Measurements from ENCODE around the gene ANKMY1. TPM values are rescaled to one million over a fixed set of nuclear protein-coding genes. Genes with fewer than 3 reads are reported as not detected.

ANKMY1 gene
- total and polyA plus RNA-seq, 11 donors, result 2.4 to 11.7 (median 5.5) TPM

- ATAC-seq (no peak), DNase-seq (peak in 4 of 5 donors; percentile 4 to 46 (median 16))
- TF ChIP-seq POLR2A (IDR thresholded peaks at IDR 0.05) (no peak), CTCF (IDR thresholded peaks at IDR 0.05) (no peak)
- 87 to 95% (median 89%) methylated on average over 15 to 17 of the region's 17 CpGs for WGBS, 4 donors
- H3K4me1 ChIP-seq, result peaks cover 0 to 41% (median 6%) of the 10 kb centered on the region in 12 donors
- no peak overlapping the region for H3K4me3 ChIP-seq
- intact Hi-C loops (cut with DNase I), result no loop called here
- H3K27ac ChIP-seq, result no peak overlapping the region
- peaks cover 0 to 6% (median 0%) of the 10 kb centered on the region in 9 donors for H3K27me3 ChIP-seq
- peaks cover 0 to 32% (median 6%) of the 10 kb centered on the region in 9 donors for H3K36me3 ChIP-seq
- H3K9me3 ChIP-seq, result no peaks in the 10 kb centered on the region
Measured at GRCh38 chr2:240461471-240462072, 96.2 kb downstream of the ANKMY1 start.

- no peaks in the 10 kb centered on the region for H3K9me3 ChIP-seq
- peak; percentile 4 to 46 (median 16) for DNase-seq
- intact Hi-C loops (cut with DNase I), result no loop called here
- TF ChIP-seq CTCF (IDR thresholded peaks at IDR 0.05) (no peak), POLR2A (IDR thresholded peaks at IDR 0.05) (no peak)
- peaks cover 0 to 41% (median 3%) of the 10 kb centered on the region in 12 donors for H3K4me1 ChIP-seq
- no peak overlapping the region for H3K27ac ChIP-seq
- peaks cover 0 to 9% (median 0%) of the 10 kb centered on the region in 9 donors for H3K27me3 ChIP-seq
- ATAC-seq, result no peak
- peaks cover 0 to 32% (median 6%) of the 10 kb centered on the region in 9 donors for H3K36me3 ChIP-seq
- no peak overlapping the region for H3K4me3 ChIP-seq
- 85 to 92% (median 91%) methylated on average over 9 to 16 of the region's 16 CpGs for WGBS, 4 donors
Measured at GRCh38 chr2:240460781-240461431, 96.9 kb downstream of the ANKMY1 start.

DNA sequence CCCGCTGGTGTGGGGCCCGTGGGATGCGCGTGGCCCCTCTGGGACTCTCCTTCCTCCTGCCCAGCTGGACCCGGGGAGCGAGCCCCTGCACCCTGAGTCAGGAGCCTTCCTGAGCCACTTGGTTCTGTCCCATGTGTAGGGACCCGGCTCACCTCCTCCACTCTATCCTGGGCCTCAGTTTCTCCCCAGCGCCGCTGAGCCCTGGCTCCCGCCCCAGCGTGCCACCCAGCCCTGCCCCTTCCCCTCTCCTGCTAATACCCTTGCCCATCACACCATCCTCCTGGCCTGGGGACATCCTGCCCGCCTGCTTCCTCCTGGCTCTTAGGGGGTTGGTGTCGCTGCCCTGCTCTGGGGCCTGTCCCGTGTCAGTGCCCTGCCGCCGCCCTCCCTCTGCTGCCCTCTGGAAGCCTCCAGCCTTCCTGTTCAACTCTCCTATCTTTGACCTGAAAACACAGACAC lies 97.5 kb downstream of the ANKMY1 start:
- no peak for ATAC-seq
- DNase-seq, result peak in 4 of 5 donors; percentile 6 to 51 (median 20)
- Histone ChIP-seq H3K27me3 (peaks cover 0 to 11% (median 0%) of the 10 kb centered on the region in 9 donors), H3K27ac (no peak overlapping the region), H3K36me3 (peaks cover 0 to 28% (median 6%) of the 10 kb centered on the region in 9 donors), H3K4me3 (no peak overlapping the region), H3K4me1 (peaks cover 0 to 41% (median 9%) of the 10 kb centered on the region in 12 donors), H3K9me3 (no peaks in the 10 kb centered on the region)
- WGBS, 4 donors, result 87 to 90% (median 90%) methylated on average over 12 to 16 of the region's 16 CpGs
- no peak for TF ChIP-seq POLR2A (IDR thresholded peaks at IDR 0.05)
- no peak for TF ChIP-seq CTCF (IDR thresholded peaks at IDR 0.05)
- intact Hi-C loops (cut with DNase I), result no loop called here
